IMR-90 (cell line): ENCODE data around the gene PRPF8. TPM values are rescaled to one million over a fixed set of nuclear protein-coding genes. Genes with fewer than 3 reads are reported as not detected.

Experiments
- ATAC-seq: fragments of 200-7000 bp; cut with Tn5 transposase; 2 replicates; pipeline ENCODE4 v1.9.1; 2020; ENCODE audit warnings: low read depth, mild to moderate bottlenecking, moderate library complexity
- BruUV-seq: library from RNA; stranded (reverse); fragments of 400-500 nt; replicated peaks from 2 replicates; lab custom pipeline; 2021; lab: Mats Ljungman, UMichigan
- CTCF ChIA-PET: fragments of 300-600 bp; formaldehyde crosslinking; extraction: SDS; loops from one replicate; lab custom pipeline; 2021; ENCODE audit warnings: antibody characterized with exemption; lab: Yijun Ruan, JAX
- POLR2A ChIA-PET: fragments of 300-600 bp; sonication (Branson Sonifier 250); formaldehyde crosslinking; loops from one replicate; lab custom pipeline; 2022; ENCODE audit warnings: antibody characterized with exemption; ENCODE audit not compliant: unreplicated experiment; lab: Charles Lee
- DNase-seq: peaks from one replicate; pipeline ENCODE4 v3.0.0; 2013
- H2AFZ ChIP-seq: replicated peaks from 2 replicates; pipeline ENCODE3; 2013; ENCODE audit warnings: low read length, mild to moderate bottlenecking; ENCODE audit not compliant: poor library complexity
- H2AK5ac ChIP-seq: 2 replicates; pipeline ENCODE4 v1.6.1; 2013; ENCODE audit warnings: low read depth, low read length, inconsistent platforms
- H2AK9ac ChIP-seq: replicated peaks from 2 replicates; pipeline ENCODE3; 2013; ENCODE audit warnings: mild to moderate bottlenecking, low read depth, low read length, moderate library complexity; ENCODE audit not compliant: poor library complexity
- H2BK120ac ChIP-seq: 2 replicates; pipeline ENCODE4 v1.6.1; 2013; ENCODE audit warnings: low read depth, low read length, inconsistent platforms
- H2BK15ac ChIP-seq: 3 replicates; pipeline ENCODE4 v1.6.1; 2013; ENCODE audit warnings: low read depth, low read length, inconsistent platforms
- H2BK20ac ChIP-seq: 2 replicates; pipeline ENCODE4 v1.6.1; 2013; ENCODE audit warnings: low read depth, mild to moderate bottlenecking, inconsistent platforms, low read length, moderate library complexity
- H2BK5ac ChIP-seq: 2 replicates; pipeline ENCODE4 v1.6.1; 2013; ENCODE audit warnings: mild to moderate bottlenecking, low read depth, low read length, inconsistent platforms; ENCODE audit not compliant: poor library complexity, severe bottlenecking
- H3K14ac ChIP-seq: replicated peaks from 2 replicates; pipeline ENCODE4 v1.6.1; 2013; ENCODE audit warnings: low read depth, low read length, inconsistent platforms
- H3K18ac ChIP-seq: 2 replicates; pipeline ENCODE4 v1.6.1; 2013; ENCODE audit warnings: low read depth, low read length, control low read depth
- H3K23ac ChIP-seq: 2 replicates; pipeline ENCODE4 v1.6.1; 2013; ENCODE audit warnings: low read depth, low read length, inconsistent platforms
- H3K27ac ChIP-seq: 2 replicates; pipeline ENCODE4 v1.5.1; 2013; ENCODE audit warnings: mild to moderate bottlenecking, control low read depth, low read length; ENCODE audit not compliant: insufficient read depth
- H3K27me3 ChIP-seq: 2 replicates; pipeline ENCODE4 v1.6.1; 2013; ENCODE audit warnings: low read length; ENCODE audit not compliant: control insufficient read depth, insufficient read depth
- H3K36me3 ChIP-seq: 2 replicates; pipeline ENCODE4 v1.6.1; 2013; ENCODE audit warnings: low read length, mixed read lengths; ENCODE audit not compliant: control insufficient read depth, insufficient read depth
- H3K4ac ChIP-seq: 2 replicates; pipeline ENCODE4 v1.6.1; 2013; ENCODE audit warnings: low read depth, low read length, inconsistent platforms
- H3K4me1 ChIP-seq: 2 replicates; pipeline ENCODE4 v1.6.1; 2013; ENCODE audit warnings: low read length, mixed read lengths; ENCODE audit not compliant: control insufficient read depth, insufficient read depth
- H3K4me2 ChIP-seq: 2 replicates; pipeline ENCODE4 v1.6.1; 2013; ENCODE audit warnings: low read depth, mild to moderate bottlenecking, control low read depth, low read length, moderate library complexity
- H3K4me3 ChIP-seq: 2 replicates; pipeline ENCODE4 v1.5.1; 2013; ENCODE audit warnings: low read depth, mild to moderate bottlenecking, control low read depth, low read length, moderate library complexity; ENCODE audit not compliant: insufficient read depth
- H3K56ac ChIP-seq: 2 replicates; pipeline ENCODE4 v1.6.1; 2013; ENCODE audit warnings: low read length, inconsistent platforms; ENCODE audit not compliant: insufficient read depth; ENCODE audit errors: extremely low read depth
- H3K79me1 ChIP-seq, 2 experiments: 2 replicates each; pipeline ENCODE4 v1.6.1; 2013; ENCODE audit warnings: low read length in 2 of 2, inconsistent platforms in 1 of 2, low read depth in 1 of 2
- H3K9ac ChIP-seq: 2 replicates; pipeline ENCODE4 v1.6.1; 2013; ENCODE audit warnings: low read depth, low read length, control low read depth
- H3K9me1 ChIP-seq: 2 replicates; pipeline ENCODE4 v1.6.1; 2013; ENCODE audit warnings: low read length, inconsistent platforms; ENCODE audit not compliant: insufficient read depth
- H3K9me3 ChIP-seq: 2 replicates; pipeline ENCODE4 v1.6.1; 2013; ENCODE audit warnings: low read length; ENCODE audit not compliant: control insufficient read depth, insufficient read depth
- H4K20me1 ChIP-seq: 2 replicates; pipeline ENCODE4 v1.6.1; 2013; ENCODE audit warnings: low read length, inconsistent platforms; ENCODE audit not compliant: insufficient read depth
- H4K5ac ChIP-seq: 2 replicates; pipeline ENCODE4 v1.6.1; 2013; ENCODE audit warnings: mild to moderate bottlenecking, low read depth, low read length, control low read depth
- H4K8ac ChIP-seq, 2 experiments: 2 replicates each; pipeline ENCODE4 v1.6.1; 2013; ENCODE audit warnings: low read depth in 2 of 2, low read length in 2 of 2, control low read depth in 1 of 2, inconsistent platforms in 1 of 2
- H4K91ac ChIP-seq: 2 replicates; pipeline ENCODE4 v1.6.1; 2013; ENCODE audit warnings: low read depth, low read length, inconsistent platforms; ENCODE audit not compliant: insufficient read depth
- BHLHE40 ChIP-seq: fragments of 150-350 bp; IDR thresholded peaks from 2 replicates; pipeline ENCODE4 v1.6.1; 2016; ENCODE audit warnings: mild to moderate bottlenecking, low read depth, low read length
- CEBPB ChIP-seq: IDR thresholded peaks from 2 replicates; pipeline ENCODE4 v1.6.1; 2012; ENCODE audit warnings: low read depth, low read length, improper control_type of control experiment
- CHD1 ChIP-seq: IDR thresholded peaks from 2 replicates; pipeline ENCODE4 v1.6.1; 2012; ENCODE audit warnings: low read depth, low read length, improper control_type of control experiment
- CTCF ChIP-seq: conservative IDR thresholded peaks from 2 replicates; pipeline ENCODE4 v1.5.1; 2012; ENCODE audit warnings: mild to moderate bottlenecking, low read depth, low read length, improper control_type of control experiment
- ELK1 ChIP-seq: fragments of 150-350 bp; IDR thresholded peaks from 2 replicates; pipeline ENCODE4 v1.6.1; 2016; ENCODE audit warnings: low read depth, mild to moderate bottlenecking, low read length, moderate library complexity, borderline replicate concordance
- FOS ChIP-seq: fragments of 150-350 bp; IDR thresholded peaks from 2 replicates; pipeline ENCODE4 v1.6.1; 2016; ENCODE audit warnings: low read depth, low read length
- MAFK ChIP-seq: IDR thresholded peaks from 2 replicates; pipeline ENCODE4 v1.6.1; 2012; ENCODE audit warnings: low read depth, low read length, improper control_type of control experiment
- MAZ ChIP-seq: IDR thresholded peaks from 2 replicates; pipeline ENCODE4 v1.6.1; 2012; ENCODE audit warnings: low read depth, mild to moderate bottlenecking, low read length, improper control_type of control experiment, moderate library complexity, borderline replicate concordance
- MXI1 ChIP-seq: IDR thresholded peaks from 2 replicates; pipeline ENCODE4 v1.6.1; 2012; ENCODE audit warnings: low read depth, mild to moderate bottlenecking, low read length, moderate library complexity, borderline replicate concordance
- NFE2L2 ChIP-seq: fragments of 150-350 bp; IDR thresholded peaks from 2 replicates; pipeline ENCODE4 v1.6.1; 2016; ENCODE audit warnings: low read depth, mild to moderate bottlenecking, low read length
- POLR2A ChIP-seq: IDR thresholded peaks from 2 replicates; pipeline ENCODE4 v1.6.1; 2012; ENCODE audit warnings: mild to moderate bottlenecking, low read depth, low read length
- RAD21 ChIP-seq: IDR thresholded peaks from 2 replicates; pipeline ENCODE4 v1.6.1; 2012; ENCODE audit warnings: low read length, improper control_type of control experiment
- RCOR1 ChIP-seq: IDR thresholded peaks from 2 replicates; pipeline ENCODE4 v1.6.1; 2012; ENCODE audit warnings: mild to moderate bottlenecking, low read length, improper control_type of control experiment; ENCODE audit not compliant: insufficient replicate concordance
- RFX5 ChIP-seq: IDR thresholded peaks from 2 replicates; pipeline ENCODE4 v1.8.0; 2012; ENCODE audit warnings: low read depth, mild to moderate bottlenecking, low read length, moderate library complexity
- SMC3 ChIP-seq: fragments of 150-350 bp; IDR thresholded peaks from 2 replicates; pipeline ENCODE4 v1.6.1; 2016; ENCODE audit warnings: low read depth, mild to moderate bottlenecking, antibody characterized with exemption, low read length, moderate library complexity
- USF2 ChIP-seq: fragments of 150-350 bp; IDR thresholded peaks from 2 replicates; pipeline ENCODE4 v1.6.1; 2017; ENCODE audit warnings: mild to moderate bottlenecking, antibody characterized with exemption, low read length, low read depth
- WGBS, 2 experiments: methylation state at CpG; one replicate each; pipeline versions ENCODE4 v1.1.5 to v1.1.7; 2013; ENCODE audit warnings: missing lambda C conversion rate in 2 of 2; ENCODE audit not compliant: insufficient read length in 1 of 2; ENCODE audit errors: extremely low coverage in 2 of 2; 5-methylcytosine and 5-hydroxymethylcytosine counted together
- dilution Hi-C: fragments of 300-500 bp; cut with HindIII; formaldehyde crosslinking; loops from one replicate; pipeline ENCODE4 v1.14.3; 2018; ENCODE audit warnings: low sequenced_read_pairs; ENCODE audit not compliant: unreplicated experiment
- in situ Hi-C: fragments of 300-500 bp; cut with MboI; formaldehyde crosslinking; loops from 3 replicates; pipeline ENCODE4 v1.14.3; 2019; ENCODE audit warnings: low sequenced_read_pairs, inconsistent platforms, mixed read lengths
- intact Hi-C: fragments of 100-400 bp; cut with micrococcal nuclease; formaldehyde crosslinking; loops from 2 replicates; pipeline ENCODE4 v1.10.0; 2022
- polyA plus RNA-seq, 3 experiments: library from polyadenylated mRNA; depleted of rRNA; stranded (reverse); fragments of >200 nt; gene quantifications; 2 replicates each; pipeline ENCODE4 v1.2.3, GENCODE V29; 2012; ENCODE audit warnings: low replicate concordance in 1 of 3
- total RNA-seq: library from RNA; depleted of rRNA; stranded (reverse); fragments of >200 nt; gene quantifications from 2 replicates; pipeline ENCODE4 v1.2.3, GENCODE V29; 2012

The PRPF8 gene
- total and polyA plus RNA-seq, 2 of the 4 experiments (the other 2 are of a cell fraction) = 141 to 160 TPM

- POLR2A ChIA-PET = no interaction called here
- DNase-seq = no peak
Measured at GRCh38 chr17:1658100-1658499, 26.6 kb downstream of the PRPF8 start.

More at GRCh38 chr17:1658100-1658499, 26.6 kb downstream of the PRPF8 start:
- H3K4me2 ChIP-seq = no peak overlapping the region
- WGBS, 2 experiments = no CpG with 5 or more reads among the region's 9 CpGs
- no peak overlapping the region for H2BK5ac ChIP-seq
- H2BK20ac ChIP-seq = no peak overlapping the region
- TF ChIP-seq USF2 (no peak), POLR2A (no peak), MAZ (no peak), RAD21 (no peak), RCOR1 (no peak), SMC3 (no peak), MAFK (no peak), NFE2L2 (no peak), RFX5 (no peak), FOS (no peak), BHLHE40 (no peak), CEBPB (no peak), CTCF (no peak), ELK1 (no peak), CHD1 (no peak), MXI1 (no peak)
- H4K5ac ChIP-seq = no peak overlapping the region
- no peaks in the 10 kb centered on the region for H3K4me1 ChIP-seq
- no peak overlapping the region for H3K27ac ChIP-seq
- BruUV-seq = no TSS peak
- H3K9me1 ChIP-seq = peaks cover 12% of the 10 kb centered on the region
- dilution Hi-C loops = no loop called here
- no peak for ATAC-seq
- H3K79me1 ChIP-seq = peaks cover 30 to 59% of the 10 kb centered on the region in 2 experiments
- no peak overlapping the region for H3K4ac ChIP-seq
- no peaks in the 10 kb centered on the region for H3K9me3 ChIP-seq
- H2AK5ac ChIP-seq = no peak overlapping the region
- no peak overlapping the region for H3K23ac ChIP-seq
- in situ Hi-C loops = loop anchor here (10.0 kb wide), 1 partner anchor 127 kb away; no protein-coding TSS in a partner anchor
- peaks cover 7% of the 10 kb centered on the region for H4K20me1 ChIP-seq
- no peak overlapping the region for H4K8ac ChIP-seq
- no peaks in the 10 kb centered on the region for H3K27me3 ChIP-seq
- H3K18ac ChIP-seq = no peak overlapping the region
- CTCF ChIA-PET = interaction anchor here (1.0 kb wide), 1 partner anchor 84 kb away, joined by 3 read pairs; no protein-coding TSS in a partner anchor
- H2BK15ac ChIP-seq = no peak overlapping the region
- no peak overlapping the region for H3K14ac ChIP-seq
- H2BK120ac ChIP-seq = no peak overlapping the region
- no peak overlapping the region for H3K4me3 ChIP-seq
- no peak overlapping the region for H2AFZ ChIP-seq
- intact Hi-C loops = no loop called here
- H3K36me3 ChIP-seq = peaks cover 80% of the 10 kb centered on the region
- no peak overlapping the region for H2AK9ac ChIP-seq
- no peak overlapping the region for H4K91ac ChIP-seq
- H3K9ac ChIP-seq = no peak overlapping the region
- no peak overlapping the region for H3K56ac ChIP-seq
